ENCODE measurements around the gene LHPP. TPM values are rescaled to one million over a fixed set of nuclear protein-coding genes. Genes with fewer than 3 reads are reported as not detected.

LHPP gene
- total RNA-seq, 1 donor from 2014 or later = 12.1 TPM

DNA sequence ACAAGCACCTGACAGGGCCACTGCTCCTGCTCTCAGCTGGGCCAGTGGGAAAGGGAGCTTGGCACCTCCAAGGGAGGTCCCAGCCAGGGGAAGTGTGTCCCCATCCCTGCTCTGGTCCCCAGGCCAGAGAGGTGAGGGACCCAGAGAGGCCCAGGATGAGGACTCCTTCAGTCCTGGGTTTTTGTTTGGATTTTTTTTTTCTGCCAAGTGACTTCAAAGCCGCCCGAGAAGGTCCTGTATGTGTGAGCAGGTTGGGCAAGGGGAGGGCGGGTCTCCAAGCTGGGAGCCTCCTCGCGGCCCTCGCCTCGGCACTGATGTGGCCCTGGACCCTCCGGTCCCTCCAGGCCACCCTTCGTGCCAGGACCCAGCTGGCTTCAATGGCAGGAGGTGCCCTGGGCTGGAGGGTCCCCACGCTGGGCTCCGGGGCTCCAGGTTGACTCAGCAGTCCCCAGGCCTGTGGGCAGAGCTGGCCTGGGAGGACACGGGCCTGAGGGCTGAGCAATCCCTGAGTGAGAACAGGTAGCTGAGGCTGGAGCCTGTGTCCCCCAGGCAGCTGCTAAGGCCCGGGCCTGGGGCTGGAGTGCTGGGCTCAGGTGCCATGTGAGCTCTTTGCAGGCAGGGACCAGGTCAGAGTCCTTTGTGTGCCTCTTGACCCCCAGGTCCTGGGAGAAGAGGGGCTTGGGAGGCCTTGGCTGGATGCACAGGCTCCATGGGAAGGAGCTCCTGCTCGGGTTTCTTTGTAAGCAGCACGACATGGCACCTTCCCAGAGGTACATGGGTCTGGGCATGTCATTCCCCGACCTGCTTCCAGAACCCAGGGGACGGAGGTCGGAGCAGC lies 142.0 kb downstream of the LHPP start:
- no peak for DNase-seq (ENCODE audit: low read depth)
- TF ChIP-seq, protein P1, sequence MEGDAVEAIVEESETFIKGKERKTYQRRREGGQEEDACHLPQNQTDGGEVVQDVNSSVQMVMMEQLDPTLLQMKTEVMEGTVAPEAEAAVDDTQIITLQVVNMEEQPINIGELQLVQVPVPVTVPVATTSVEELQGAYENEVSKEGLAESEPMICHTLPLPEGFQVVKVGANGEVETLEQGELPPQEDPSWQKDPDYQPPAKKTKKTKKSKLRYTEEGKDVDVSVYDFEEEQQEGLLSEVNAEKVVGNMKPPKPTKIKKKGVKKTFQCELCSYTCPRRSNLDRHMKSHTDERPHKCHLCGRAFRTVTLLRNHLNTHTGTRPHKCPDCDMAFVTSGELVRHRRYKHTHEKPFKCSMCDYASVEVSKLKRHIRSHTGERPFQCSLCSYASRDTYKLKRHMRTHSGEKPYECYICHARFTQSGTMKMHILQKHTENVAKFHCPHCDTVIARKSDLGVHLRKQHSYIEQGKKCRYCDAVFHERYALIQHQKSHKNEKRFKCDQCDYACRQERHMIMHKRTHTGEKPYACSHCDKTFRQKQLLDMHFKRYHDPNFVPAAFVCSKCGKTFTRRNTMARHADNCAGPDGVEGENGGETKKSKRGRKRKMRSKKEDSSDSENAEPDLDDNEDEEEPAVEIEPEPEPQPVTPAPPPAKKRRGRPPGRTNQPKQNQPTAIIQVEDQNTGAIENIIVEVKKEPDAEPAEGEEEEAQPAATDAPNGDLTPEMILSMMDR (conservative IDR thresholded peaks at IDR 0.05; ENCODE audit: low read depth, low read length) = no peak

DNA sequence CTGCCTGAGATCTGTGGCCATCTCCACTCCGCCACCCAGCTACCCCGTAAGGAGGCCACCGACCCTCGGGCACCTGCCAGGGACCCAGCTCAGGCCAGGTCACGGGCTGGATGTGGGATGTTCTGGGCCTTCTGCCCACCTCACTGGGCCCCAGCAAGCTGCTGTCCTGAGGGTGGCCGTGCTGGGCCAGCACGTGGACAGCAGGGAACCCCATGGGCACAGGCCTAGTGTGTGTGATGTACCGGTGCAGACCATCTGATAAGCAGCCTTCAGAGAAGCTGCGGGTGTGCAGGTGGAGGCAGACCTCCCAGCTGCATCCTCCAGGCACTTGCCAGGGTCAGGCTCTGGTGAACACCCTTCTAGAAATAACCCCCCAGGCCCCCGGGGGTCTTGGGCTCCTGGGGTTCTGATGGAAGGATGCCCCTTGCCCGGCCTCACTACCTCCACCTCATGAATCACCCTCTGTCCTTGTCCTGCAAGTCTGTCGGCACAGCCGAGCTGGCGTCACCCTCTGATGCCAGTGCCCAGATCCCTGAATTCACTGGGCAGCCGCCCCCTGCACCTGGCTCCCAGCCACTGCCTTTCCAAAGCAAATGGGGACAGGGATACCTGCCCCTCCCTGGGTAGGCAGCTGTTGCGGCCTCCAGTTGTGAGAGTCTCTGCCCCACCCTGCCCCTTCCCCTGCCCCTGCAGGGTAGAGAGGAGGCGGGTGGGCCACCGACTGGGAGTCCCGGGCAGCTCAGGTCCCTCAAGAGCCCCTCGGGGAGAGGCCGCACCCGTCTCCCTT lies 142.8 kb downstream of the LHPP start:
- DNase-seq (ENCODE audit: low read depth) = no peak
- TF ChIP-seq, protein P1 (conservative IDR thresholded peaks at IDR 0.05; ENCODE audit: low read depth, low read length) = no peak
- H3K4me3 ChIP-seq (ENCODE audit: low read depth, low read length) = no peak overlapping the region

More for the DNA sequence above, 142.0 kb downstream of the LHPP start:
- H3K4me3 ChIP-seq (ENCODE audit: low read depth, low read length) = no peak overlapping the region

DNA sequence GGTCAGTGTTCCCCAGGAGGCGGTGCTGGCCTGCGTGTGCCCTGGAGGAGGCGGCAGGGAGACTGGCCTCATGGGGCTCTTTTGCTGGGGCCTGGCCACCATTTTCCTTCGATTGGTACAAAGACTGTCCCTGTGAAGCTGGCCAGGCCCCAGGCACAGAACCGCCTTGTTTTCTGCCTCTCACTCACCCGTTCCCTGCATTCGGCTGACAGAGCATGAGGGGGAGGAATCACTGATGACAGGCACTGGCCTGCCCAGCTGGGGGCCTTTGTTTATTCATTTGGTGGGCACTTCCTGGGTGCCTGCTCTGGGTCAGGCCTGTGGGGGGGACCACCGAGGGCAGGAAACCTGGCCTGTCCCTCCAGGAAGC lies 143.4 kb downstream of the LHPP start:
- H3K4me3 ChIP-seq (ENCODE audit: low read depth, low read length) = no peak overlapping the region
- TF ChIP-seq, protein P1 (conservative IDR thresholded peaks at IDR 0.05; ENCODE audit: low read depth, low read length) = no peak
- no peak for DNase-seq (ENCODE audit: low read depth)

DNA sequence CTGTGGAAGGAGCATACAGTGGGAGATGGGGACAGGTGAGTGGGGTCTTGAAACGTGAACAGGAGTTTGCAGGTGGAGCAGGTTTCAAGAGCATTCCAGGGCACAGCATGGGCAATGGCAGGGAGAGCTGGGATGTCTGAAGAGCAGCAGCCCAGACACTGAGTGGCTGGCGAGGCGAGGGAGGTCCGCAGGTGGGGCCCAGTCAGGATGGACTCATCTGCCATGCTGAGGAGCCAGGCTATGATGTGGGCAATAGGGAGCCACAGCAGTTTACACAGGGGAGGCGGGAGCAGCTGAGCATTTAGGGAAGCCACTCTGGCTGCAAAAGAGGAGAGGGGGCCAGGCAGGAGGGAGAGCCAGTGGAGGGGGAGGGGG lies 143.8 kb downstream of the LHPP start:
- TF ChIP-seq, protein P1 (conservative IDR thresholded peaks at IDR 0.05; ENCODE audit: low read depth, low read length) = no peak
- no peak for DNase-seq (ENCODE audit: low read depth)
- H3K4me3 ChIP-seq (ENCODE audit: low read depth, low read length) = no peak overlapping the region

DNA sequence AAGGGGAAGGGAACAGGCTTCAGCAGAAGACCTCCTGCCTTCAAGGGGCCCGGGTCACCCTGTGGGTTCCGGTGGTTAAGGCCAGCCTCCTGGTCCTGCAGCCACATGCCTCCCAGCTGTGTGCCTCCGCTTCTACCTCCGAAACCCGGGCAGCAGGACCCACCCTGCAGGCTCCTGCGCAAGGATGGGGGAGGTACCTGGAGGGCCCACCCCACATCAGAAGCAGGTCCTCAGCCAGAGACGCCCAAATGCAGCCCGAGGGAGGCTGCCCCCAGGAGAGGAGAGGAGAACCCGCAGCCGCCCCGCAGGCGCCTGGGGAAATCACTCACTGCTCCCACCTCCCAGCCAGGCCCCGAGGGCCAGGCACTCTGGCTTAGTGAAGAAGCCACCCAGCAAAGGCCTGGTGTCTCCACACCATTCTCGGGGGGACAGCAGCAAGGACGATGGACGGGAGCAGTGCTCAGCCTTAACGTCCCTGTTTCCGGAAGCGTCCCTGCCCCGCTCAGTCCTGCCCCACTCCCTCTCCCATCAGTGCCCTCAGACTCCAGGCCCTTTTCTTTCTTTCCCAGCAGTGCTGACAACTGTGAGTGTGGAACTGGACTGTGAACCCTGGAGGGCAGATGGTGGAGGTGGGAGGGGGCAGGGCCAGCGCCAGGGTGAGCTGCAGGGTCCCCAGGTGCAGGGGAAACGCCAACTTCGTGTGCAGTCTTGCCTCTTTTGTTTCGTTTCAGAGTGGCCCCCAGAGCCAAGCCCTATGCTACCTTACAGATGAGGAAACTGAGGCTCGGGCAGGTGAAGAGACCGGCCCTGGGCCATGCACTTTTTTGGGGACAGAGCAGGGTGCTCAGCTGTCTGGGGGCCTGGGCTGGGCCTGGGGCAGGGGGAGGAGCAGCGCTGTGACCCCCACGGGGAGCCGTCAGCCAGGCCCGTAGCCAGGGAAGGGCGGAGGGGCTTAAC lies 144.5 kb downstream of the LHPP start:
- TF ChIP-seq, protein P1 (conservative IDR thresholded peaks at IDR 0.05; ENCODE audit: low read depth, low read length) = no peak
- no peak overlapping the region for H3K4me3 ChIP-seq (ENCODE audit: low read depth, low read length)
- DNase-seq (ENCODE audit: low read depth) = no peak

DNA sequence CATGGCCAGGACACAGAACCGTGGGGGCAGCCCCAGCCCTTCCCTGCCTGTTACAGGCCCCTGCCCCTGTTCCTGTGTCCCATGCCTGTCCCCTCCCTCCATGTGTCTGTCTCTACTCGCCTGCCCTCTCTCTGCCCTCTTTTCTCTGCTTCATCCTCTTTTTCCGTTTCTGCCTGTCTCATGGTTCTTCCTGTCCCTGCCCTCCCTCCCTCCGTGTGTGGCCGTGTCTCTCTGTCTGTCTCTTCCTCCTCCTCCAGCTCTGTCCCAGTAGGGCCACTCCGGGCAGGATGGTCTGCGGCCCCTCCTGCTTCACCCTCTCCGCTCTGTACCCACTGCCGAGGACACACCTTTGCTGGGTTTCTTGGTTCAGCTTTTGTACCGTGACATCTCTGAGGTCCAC lies 145.2 kb downstream of the LHPP start:
- TF ChIP-seq, protein P1 (conservative IDR thresholded peaks at IDR 0.05; ENCODE audit: low read depth, low read length) = no peak
- H3K4me3 ChIP-seq (ENCODE audit: low read depth, low read length) = no peak overlapping the region
- DNase-seq (ENCODE audit: low read depth) = no peak
